Liver (tissue), 3 donors: ENCODE data around the gene NBAS.
"Not testable (repeated sequence)": the region's sequence is repeated elsewhere in the genome, so short reads cannot be mapped to it uniquely, and the experiment has no call there.

Source experiments
- ATF3 ChIP-seq: IDR thresholded peaks from 2 replicates; pipeline ENCODE4 v1.6.1; 2016; ENCODE audit warnings: antibody characterized with exemption
- CTCF ChIP-seq: fragments of 150-350 bp; IDR thresholded peaks from 2 replicates; pipeline ENCODE4 v1.5.1; 2017; ENCODE audit warnings: improper control_type of control experiment, low read depth, low read length; ENCODE audit not compliant: missing input control
- FOXA1 ChIP-seq: IDR thresholded peaks from 2 replicates; pipeline ENCODE4 v1.6.1; 2016; ENCODE audit warnings: antibody characterized with exemption
- GABPA ChIP-seq, 2 donors: IDR thresholded peaks in 1 of 2; conservative IDR thresholded peaks in 1 of 2; 2 replicates each; pipeline ENCODE4 v1.6.1; 2016; ENCODE audit warnings: antibody characterized with exemption in 2 of 2, mild to moderate bottlenecking in 1 of 2, moderate library complexity in 1 of 2
- JUND ChIP-seq, 2 donors: IDR thresholded peaks; 2 replicates each; pipeline ENCODE4 v1.6.1; 2016; ENCODE audit warnings: antibody characterized with exemption in 2 of 2
- MAX ChIP-seq: IDR thresholded peaks from 2 replicates; pipeline ENCODE4 v1.6.1; 2016; ENCODE audit warnings: antibody characterized with exemption
- REST ChIP-seq: IDR thresholded peaks from 2 replicates; pipeline ENCODE4 v1.6.1; 2016; ENCODE audit warnings: antibody characterized with exemption, mild to moderate bottlenecking
- TAF1 ChIP-seq: conservative IDR thresholded peaks from 2 replicates; pipeline ENCODE4 v1.6.1; 2016; ENCODE audit warnings: antibody characterized with exemption, mild to moderate bottlenecking
- YY1 ChIP-seq: IDR thresholded peaks from 2 replicates; pipeline ENCODE4 v1.6.1; 2016; ENCODE audit warnings: antibody characterized with exemption, mild to moderate bottlenecking
- donor health status: healthy.
- donor health status: healthy.

- not testable (repeated sequence) for TF ChIP-seq CTCF; FOXA1; GABPA (IDR thresholded peaks at IDR 0.05 in 1 of 2, conservative IDR thresholded peaks at IDR 0.05 in 1 of 2); ATF3; JUND (IDR thresholded peaks at IDR 0.05); MAX; TAF1; YY1; REST
These were observed 239.7 kb downstream of the NBAS start for GRCh38 chr2:15321481-15321880.
